ENCODE measurements around the gene EXD2. TPM values are rescaled to one million over a fixed set of nuclear protein-coding genes. Genes with fewer than 3 reads are reported as not detected.

Gene EXD2
- total and polyA plus RNA-seq, 2 experiments from 2014 or later: 10.3 to 23.3 TPM

DNA sequence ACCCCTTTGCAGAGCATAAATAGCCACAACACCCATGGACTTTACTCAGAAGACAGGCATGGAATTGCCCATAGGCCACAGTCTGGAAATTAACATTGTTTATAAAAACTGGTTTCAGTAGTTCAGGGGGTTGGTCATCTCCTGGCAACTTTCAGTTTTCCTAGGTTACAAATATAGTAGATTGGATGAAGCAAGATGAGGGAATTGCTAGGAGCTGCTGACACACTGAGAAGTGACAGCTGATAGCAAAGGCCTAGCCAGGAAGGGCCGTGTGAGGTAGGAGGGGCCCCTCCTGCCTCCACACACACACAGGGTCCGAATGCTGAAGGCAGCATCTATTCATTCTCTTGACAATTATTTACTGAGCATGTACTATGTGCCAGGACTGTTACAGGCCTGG lies 76.9 kb downstream of the EXD2 start:
- no peaks in the 10 kb centered on the region for H4K20me1 ChIP-seq (replicated peaks; ENCODE audit: insufficient read depth)
- H3K4me3 Mint-ChIP-seq: no peak overlapping the region
- no peaks in the 10 kb centered on the region for H3F3A ChIP-seq (replicated peaks; ENCODE audit: low read depth)
- DNase-seq (ENCODE audit: low spot score): no peak
- H3K4me3 ChIP-seq: no peak overlapping the region
- H3K27me3 Mint-ChIP-seq (ENCODE audit: insufficient read depth, low read depth, poor library complexity): peaks cover 1% of the 10 kb centered on the region
- no peaks in the 10 kb centered on the region for H3K79me2 ChIP-seq (replicated peaks; ENCODE audit: insufficient read depth)
- H3K4me1 ChIP-seq (ENCODE audit: insufficient read depth): no peaks in the 10 kb centered on the region
- H3K27ac Mint-ChIP-seq: no peak overlapping the region
- H3K27ac ChIP-seq (ENCODE audit: low read depth): no peak overlapping the region
- H2AFZ ChIP-seq: no peak overlapping the region
- ATAC-seq: no peak
- peaks cover 4% of the 10 kb centered on the region for H3K4me1 Mint-ChIP-seq
- H3K4me2 ChIP-seq: no peak overlapping the region
- peaks cover 1% of the 10 kb centered on the region; the same call in 1 of the 2 replicates for H3K27me3 ChIP-seq (ENCODE audit: insufficient read depth)
- H3K9me2 ChIP-seq (ENCODE audit: insufficient read depth): no peaks in the 10 kb centered on the region
- H3K36me3 ChIP-seq (ENCODE audit: insufficient read depth): no peaks in the 10 kb centered on the region
- no peaks in the 10 kb centered on the region for H3K36me3 Mint-ChIP-seq (ENCODE audit: low read depth)
- TF ChIP-seq ZNF114 (CRISPR knock-in tag; IDR thresholded peaks at IDR 0.05) (no peak), EZH2phosphoT487 (IDR thresholded peaks at IDR 0.05; ENCODE audit: unreplicated experiment) (no peak), STAT1 (IDR thresholded peaks at IDR 0.05; ENCODE audit: unreplicated experiment) (no peak), CREB1 (CRISPR knock-in tag; IDR thresholded peaks at IDR 0.05; ENCODE audit: low read depth) (no peak), POLR2AphosphoS5 (IDR thresholded peaks at IDR 0.05; ENCODE audit: low read depth) (no peak), JUNB (IDR thresholded peaks at IDR 0.05; ENCODE audit: unreplicated experiment) (no peak), NANOG (IDR thresholded peaks at IDR 0.05; ENCODE audit: borderline replicate concordance) (no peak), EZH2 (IDR thresholded peaks at IDR 0.05; ENCODE audit: low read depth, unreplicated experiment) (no peak), ZNF331 (CRISPR knock-in tag; IDR thresholded peaks at IDR 0.05; ENCODE audit: low read depth) (no peak)
- TF ChIP-seq, protein P1, sequence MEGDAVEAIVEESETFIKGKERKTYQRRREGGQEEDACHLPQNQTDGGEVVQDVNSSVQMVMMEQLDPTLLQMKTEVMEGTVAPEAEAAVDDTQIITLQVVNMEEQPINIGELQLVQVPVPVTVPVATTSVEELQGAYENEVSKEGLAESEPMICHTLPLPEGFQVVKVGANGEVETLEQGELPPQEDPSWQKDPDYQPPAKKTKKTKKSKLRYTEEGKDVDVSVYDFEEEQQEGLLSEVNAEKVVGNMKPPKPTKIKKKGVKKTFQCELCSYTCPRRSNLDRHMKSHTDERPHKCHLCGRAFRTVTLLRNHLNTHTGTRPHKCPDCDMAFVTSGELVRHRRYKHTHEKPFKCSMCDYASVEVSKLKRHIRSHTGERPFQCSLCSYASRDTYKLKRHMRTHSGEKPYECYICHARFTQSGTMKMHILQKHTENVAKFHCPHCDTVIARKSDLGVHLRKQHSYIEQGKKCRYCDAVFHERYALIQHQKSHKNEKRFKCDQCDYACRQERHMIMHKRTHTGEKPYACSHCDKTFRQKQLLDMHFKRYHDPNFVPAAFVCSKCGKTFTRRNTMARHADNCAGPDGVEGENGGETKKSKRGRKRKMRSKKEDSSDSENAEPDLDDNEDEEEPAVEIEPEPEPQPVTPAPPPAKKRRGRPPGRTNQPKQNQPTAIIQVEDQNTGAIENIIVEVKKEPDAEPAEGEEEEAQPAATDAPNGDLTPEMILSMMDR (conservative IDR thresholded peaks at IDR 0.05; ENCODE audit: low read depth in 2 of 2): no peak
- TF ChIP-seq, protein P2, sequence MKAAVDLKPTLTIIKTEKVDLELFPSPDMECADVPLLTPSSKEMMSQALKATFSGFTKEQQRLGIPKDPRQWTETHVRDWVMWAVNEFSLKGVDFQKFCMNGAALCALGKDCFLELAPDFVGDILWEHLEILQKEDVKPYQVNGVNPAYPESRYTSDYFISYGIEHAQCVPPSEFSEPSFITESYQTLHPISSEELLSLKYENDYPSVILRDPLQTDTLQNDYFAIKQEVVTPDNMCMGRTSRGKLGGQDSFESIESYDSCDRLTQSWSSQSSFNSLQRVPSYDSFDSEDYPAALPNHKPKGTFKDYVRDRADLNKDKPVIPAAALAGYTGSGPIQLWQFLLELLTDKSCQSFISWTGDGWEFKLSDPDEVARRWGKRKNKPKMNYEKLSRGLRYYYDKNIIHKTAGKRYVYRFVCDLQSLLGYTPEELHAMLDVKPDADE (IDR thresholded peaks at IDR 0.05): no peak
- TF ChIP-seq, protein P3, sequence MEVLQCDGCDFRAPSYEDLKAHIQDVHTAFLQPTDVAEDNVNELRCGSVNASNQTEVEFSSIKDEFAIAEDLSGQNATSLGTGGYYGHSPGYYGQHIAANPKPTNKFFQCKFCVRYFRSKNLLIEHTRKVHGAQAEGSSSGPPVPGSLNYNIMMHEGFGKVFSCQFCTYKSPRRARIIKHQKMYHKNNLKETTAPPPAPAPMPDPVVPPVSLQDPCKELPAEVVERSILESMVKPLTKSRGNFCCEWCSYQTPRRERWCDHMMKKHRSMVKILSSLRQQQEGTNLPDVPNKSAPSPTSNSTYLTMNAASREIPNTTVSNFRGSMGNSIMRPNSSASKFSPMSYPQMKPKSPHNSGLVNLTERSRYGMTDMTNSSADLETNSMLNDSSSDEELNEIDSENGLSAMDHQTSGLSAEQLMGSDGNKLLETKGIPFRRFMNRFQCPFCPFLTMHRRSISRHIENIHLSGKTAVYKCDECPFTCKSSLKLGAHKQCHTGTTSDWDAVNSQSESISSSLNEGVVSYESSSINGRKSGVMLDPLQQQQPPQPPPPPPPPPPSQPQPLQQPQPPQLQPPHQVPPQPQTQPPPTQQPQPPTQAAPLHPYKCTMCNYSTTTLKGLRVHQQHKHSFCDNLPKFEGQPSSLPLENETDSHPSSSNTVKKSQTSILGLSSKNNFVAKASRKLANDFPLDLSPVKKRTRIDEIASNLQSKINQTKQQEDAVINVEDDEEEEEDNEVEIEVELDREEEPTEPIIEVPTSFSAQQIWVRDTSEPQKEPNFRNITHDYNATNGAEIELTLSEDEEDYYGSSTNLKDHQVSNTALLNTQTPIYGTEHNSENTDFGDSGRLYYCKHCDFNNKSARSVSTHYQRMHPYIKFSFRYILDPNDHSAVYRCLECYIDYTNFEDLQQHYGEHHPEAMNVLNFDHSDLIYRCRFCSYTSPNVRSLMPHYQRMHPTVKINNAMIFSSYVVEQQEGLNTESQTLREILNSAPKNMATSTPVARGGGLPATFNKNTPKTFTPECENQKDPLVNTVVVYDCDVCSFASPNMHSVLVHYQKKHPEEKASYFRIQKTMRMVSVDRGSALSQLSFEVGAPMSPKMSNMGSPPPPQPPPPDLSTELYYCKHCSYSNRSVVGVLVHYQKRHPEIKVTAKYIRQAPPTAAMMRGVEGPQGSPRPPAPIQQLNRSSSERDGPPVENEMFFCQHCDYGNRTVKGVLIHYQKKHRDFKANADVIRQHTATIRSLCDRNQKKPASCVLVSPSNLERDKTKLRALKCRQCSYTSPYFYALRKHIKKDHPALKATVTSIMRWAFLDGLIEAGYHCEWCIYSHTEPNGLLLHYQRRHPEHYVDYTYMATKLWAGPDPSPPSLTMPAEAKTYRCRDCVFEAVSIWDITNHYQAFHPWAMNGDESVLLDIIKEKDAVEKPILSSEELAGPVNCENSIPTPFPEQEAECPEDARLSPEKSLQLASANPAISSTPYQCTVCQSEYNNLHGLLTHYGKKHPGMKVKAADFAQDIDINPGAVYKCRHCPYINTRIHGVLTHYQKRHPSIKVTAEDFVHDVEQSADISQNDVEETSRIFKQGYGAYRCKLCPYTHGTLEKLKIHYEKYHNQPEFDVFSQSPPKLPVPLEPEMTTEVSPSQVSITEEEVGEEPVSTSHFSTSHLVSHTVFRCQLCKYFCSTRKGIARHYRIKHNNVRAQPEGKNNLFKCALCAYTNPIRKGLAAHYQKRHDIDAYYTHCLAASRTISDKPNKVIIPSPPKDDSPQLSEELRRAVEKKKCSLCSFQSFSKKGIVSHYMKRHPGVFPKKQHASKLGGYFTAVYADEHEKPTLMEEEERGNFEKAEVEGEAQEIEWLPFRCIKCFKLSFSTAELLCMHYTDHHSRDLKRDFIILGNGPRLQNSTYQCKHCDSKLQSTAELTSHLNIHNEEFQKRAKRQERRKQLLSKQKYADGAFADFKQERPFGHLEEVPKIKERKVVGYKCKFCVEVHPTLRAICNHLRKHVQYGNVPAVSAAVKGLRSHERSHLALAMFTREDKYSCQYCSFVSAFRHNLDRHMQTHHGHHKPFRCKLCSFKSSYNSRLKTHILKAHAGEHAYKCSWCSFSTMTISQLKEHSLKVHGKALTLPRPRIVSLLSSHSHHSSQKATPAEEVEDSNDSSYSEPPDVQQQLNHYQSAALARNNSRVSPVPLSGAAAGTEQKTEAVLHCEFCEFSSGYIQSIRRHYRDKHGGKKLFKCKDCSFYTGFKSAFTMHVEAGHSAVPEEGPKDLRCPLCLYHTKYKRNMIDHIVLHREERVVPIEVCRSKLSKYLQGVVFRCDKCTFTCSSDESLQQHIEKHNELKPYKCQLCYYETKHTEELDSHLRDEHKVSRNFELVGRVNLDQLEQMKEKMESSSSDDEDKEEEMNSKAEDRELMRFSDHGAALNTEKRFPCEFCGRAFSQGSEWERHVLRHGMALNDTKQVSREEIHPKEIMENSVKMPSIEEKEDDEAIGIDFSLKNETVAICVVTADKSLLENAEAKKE (CRISPR knock-in tag; IDR thresholded peaks at IDR 0.05): no peak
- TF ChIP-seq, protein P4, sequence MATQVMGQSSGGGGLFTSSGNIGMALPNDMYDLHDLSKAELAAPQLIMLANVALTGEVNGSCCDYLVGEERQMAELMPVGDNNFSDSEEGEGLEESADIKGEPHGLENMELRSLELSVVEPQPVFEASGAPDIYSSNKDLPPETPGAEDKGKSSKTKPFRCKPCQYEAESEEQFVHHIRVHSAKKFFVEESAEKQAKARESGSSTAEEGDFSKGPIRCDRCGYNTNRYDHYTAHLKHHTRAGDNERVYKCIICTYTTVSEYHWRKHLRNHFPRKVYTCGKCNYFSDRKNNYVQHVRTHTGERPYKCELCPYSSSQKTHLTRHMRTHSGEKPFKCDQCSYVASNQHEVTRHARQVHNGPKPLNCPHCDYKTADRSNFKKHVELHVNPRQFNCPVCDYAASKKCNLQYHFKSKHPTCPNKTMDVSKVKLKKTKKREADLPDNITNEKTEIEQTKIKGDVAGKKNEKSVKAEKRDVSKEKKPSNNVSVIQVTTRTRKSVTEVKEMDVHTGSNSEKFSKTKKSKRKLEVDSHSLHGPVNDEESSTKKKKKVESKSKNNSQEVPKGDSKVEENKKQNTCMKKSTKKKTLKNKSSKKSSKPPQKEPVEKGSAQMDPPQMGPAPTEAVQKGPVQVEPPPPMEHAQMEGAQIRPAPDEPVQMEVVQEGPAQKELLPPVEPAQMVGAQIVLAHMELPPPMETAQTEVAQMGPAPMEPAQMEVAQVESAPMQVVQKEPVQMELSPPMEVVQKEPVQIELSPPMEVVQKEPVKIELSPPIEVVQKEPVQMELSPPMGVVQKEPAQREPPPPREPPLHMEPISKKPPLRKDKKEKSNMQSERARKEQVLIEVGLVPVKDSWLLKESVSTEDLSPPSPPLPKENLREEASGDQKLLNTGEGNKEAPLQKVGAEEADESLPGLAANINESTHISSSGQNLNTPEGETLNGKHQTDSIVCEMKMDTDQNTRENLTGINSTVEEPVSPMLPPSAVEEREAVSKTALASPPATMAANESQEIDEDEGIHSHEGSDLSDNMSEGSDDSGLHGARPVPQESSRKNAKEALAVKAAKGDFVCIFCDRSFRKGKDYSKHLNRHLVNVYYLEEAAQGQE (IDR thresholded peaks at IDR 0.05; ENCODE audit: unreplicated experiment): no peak
- H3K9me3 Mint-ChIP-seq: no peaks in the 10 kb centered on the region

Measured in GM23338 (cell line).